ENCODE measurements around the gene EMX1.

Gene EMX1

GRCh38 chr2:72917138-72917876, at the start of gene EMX1:
TSS of gene EMX1 (plus strand) at chr2:72917519. CDS start at chr2:72917853, 334 bp downstream.
- no peak for DNase-seq

GRCh38 chr2:72871060-72871459, 46.3 kb upstream of the EMX1 start:
- no peak for DNase-seq

GRCh38 chr2:72871880-72872279, 45.4 kb upstream of the EMX1 start:
- DNase-seq, result no peak

GRCh38 chr2:72883356-72883962, 33.9 kb upstream of the EMX1 start:
- no peak for DNase-seq

GRCh38 chr2:72886505-72887031, 30.8 kb upstream of the EMX1 start:
- DNase-seq, result no peak

- no peak for DNase-seq
These were observed 30.1 kb upstream of the EMX1 start, which contains the start of gene SPR for GRCh38 chr2:72887032-72887739. TSS of gene SPR (plus strand) at chr2:72887408. CDS start at chr2:72887433, 25 bp downstream.

- no peak for DNase-seq
These were observed 29.4 kb upstream of the EMX1 start for GRCh38 chr2:72887740-72888437.

- no peak for DNase-seq
These were observed 28.7 kb upstream of the EMX1 start for GRCh38 chr2:72888438-72889202.

- no peak for DNase-seq
These were observed 27.3 kb upstream of the EMX1 start for GRCh38 chr2:72889991-72890390.

GRCh38 chr2:72891091-72891818, 26.1 kb upstream of the EMX1 start:
- no peak for DNase-seq

- DNase-seq, result peak; percentile 64 to 68
These were observed 24.7 kb upstream of the EMX1 start for GRCh38 chr2:72892506-72893173.

- peak in 1 of 2 experiments; percentile 36 for DNase-seq
These were observed 23.6 kb upstream of the EMX1 start for GRCh38 chr2:72893594-72894319.

- DNase-seq, result no peak
These were observed 22.8 kb upstream of the EMX1 start for GRCh38 chr2:72894514-72894913.

- DNase-seq, result no peak
These were observed 22.2 kb upstream of the EMX1 start for GRCh38 chr2:72895154-72895553.

GRCh38 chr2:72895759-72896281, 21.5 kb upstream of the EMX1 start:
- DNase-seq, result no peak

- no peak for DNase-seq
These were observed 20.9 kb upstream of the EMX1 start for GRCh38 chr2:72896446-72896845.

GRCh38 chr2:72897785-72898584, 19.3 kb upstream of the EMX1 start:
- DNase-seq, result no peak

GRCh38 chr2:72898585-72898906, 18.8 kb upstream of the EMX1 start:
- no peak for DNase-seq

GRCh38 chr2:72900191-72900825, 17.0 kb upstream of the EMX1 start:
- DNase-seq, result no peak
